NCI-H2029 treated with DMSO at 0.1 percent for 48 hours (cell line): ENCODE results near the gene ANAPC1.
A peak's percentile ranks its signal among the peaks of the same experiment; 100 is the strongest.
"Not testable (repeated sequence)": the region's sequence is repeated elsewhere in the genome, so short reads cannot be mapped to it uniquely, and the experiment has no call there.

Experiments
- DNase-seq: peaks from one replicate; lab custom pipeline; 2025; lab: John Stamatoyannopoulos, UW

Gene ANAPC1, protein sequence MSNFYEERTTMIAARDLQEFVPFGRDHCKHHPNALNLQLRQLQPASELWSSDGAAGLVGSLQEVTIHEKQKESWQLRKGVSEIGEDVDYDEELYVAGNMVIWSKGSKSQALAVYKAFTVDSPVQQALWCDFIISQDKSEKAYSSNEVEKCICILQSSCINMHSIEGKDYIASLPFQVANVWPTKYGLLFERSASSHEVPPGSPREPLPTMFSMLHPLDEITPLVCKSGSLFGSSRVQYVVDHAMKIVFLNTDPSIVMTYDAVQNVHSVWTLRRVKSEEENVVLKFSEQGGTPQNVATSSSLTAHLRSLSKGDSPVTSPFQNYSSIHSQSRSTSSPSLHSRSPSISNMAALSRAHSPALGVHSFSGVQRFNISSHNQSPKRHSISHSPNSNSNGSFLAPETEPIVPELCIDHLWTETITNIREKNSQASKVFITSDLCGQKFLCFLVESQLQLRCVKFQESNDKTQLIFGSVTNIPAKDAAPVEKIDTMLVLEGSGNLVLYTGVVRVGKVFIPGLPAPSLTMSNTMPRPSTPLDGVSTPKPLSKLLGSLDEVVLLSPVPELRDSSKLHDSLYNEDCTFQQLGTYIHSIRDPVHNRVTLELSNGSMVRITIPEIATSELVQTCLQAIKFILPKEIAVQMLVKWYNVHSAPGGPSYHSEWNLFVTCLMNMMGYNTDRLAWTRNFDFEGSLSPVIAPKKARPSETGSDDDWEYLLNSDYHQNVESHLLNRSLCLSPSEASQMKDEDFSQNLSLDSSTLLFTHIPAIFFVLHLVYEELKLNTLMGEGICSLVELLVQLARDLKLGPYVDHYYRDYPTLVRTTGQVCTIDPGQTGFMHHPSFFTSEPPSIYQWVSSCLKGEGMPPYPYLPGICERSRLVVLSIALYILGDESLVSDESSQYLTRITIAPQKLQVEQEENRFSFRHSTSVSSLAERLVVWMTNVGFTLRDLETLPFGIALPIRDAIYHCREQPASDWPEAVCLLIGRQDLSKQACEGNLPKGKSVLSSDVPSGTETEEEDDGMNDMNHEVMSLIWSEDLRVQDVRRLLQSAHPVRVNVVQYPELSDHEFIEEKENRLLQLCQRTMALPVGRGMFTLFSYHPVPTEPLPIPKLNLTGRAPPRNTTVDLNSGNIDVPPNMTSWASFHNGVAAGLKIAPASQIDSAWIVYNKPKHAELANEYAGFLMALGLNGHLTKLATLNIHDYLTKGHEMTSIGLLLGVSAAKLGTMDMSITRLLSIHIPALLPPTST (N-terminal part only)

DNA sequence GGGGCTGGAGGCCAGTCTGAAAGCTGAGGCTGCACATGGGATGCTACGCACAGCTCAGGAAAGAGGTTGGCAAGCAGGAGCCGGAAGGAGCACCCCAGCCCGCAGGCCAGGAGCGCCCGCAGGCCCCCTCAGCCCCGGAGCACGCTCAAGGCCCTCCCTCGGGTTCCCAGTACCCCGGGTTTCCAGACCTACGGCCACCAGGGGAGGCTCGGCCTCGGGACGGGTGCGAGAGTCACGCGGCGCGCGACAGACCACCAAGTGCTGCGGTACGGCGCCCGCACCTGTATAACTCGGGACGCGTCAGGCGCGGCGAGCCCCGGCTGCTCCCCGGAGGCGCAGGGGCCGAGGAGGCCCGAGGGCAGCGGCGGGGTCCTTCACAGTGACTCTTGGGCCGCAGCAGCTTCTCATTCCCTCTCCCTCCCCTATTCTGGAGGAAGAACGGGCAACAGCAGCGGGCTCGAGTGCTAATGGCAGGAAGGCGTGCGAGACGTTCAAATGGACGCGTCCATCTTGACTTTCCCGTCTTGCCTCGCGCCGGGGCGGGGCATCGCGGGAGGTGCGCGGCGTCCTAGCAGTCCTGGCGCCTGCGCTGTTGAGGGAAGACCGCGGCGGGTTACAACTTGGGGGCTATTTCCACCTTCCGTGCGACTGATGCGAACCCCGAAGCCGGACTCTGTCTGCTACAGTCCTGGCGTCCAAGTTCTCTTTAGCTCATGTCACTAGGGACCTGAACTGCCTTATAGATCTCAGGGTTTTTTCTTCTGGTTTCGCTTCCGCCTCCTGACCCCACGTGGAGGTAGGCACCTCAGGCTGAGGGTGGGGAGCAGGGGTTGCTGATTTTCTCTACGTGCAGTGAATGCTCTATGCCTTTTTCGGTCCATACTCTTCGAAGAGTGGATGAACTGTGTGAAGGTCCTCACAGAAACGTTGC, at the start of gene ANAPC1:
TSS of gene ANAPC1 (minus strand) at position 533 of the 931 bp plus-strand sequence. CDS start 3,368 bp downstream, outside the sequence.
- peak; percentile 63 for DNase-seq

DNA sequence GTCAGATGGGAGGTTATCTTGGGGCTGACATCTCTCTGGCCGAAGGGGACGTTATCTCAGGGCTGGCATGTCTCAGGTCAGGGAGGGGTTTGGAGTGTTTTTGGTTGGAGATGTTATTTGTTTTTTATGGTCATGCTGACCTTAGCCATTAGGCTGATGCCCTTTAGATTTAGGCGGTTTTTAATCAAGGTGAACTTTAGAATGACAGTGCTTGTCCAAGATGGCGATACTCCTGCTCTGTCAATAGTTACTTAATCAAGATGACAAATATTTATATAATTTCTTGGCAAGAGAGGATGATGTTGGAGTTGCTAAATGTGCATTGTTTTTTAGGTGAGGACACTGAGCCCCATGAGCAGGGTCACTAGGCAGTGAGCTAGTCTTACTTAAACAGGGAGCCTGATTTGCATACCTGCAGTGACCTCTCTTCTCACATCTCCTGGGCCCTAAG, 48.9 kb upstream of the ANAPC1 start:
- no peak for DNase-seq

DNA sequence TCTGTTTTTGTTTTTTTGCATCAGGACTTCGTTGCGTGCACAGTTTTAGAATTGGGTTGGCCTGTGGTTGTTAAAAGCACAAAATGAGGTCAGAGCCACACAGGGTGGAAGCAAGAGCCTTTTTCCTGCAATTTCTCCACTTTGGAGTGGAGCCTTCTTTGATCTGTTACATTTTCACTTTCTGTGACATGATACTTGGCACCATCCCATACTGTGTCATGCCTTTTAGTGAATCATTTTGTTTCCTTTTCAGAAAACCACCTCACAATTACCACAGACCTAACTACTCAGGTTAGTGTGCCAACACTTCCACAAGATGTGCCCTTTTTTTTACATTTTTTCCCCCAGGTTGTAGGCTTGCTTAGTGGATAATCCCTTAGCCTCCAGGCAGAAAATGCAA, 46.9 kb upstream of the ANAPC1 start:
- DNase-seq, result no peak

DNA sequence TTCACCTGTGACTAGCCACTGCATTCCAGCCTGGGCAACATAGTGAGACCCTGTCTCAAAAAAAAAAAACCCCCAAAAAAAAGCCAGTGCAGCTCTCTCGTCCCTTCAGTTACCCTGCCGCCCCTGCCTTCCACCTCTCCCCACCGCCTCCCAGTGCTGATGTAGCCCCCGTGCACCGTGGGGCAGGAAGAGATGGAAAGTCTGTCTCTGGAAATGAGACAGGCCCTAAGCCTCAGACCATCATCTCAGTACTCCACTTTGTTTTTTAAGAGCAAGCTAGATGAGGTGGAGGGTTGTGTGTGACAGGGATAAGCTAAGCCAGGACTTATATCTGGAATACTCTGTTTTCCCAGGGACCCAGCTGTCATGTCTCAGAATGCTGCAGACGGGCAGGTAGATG, 46.4 kb upstream of the ANAPC1 start:
- no peak for DNase-seq

DNA sequence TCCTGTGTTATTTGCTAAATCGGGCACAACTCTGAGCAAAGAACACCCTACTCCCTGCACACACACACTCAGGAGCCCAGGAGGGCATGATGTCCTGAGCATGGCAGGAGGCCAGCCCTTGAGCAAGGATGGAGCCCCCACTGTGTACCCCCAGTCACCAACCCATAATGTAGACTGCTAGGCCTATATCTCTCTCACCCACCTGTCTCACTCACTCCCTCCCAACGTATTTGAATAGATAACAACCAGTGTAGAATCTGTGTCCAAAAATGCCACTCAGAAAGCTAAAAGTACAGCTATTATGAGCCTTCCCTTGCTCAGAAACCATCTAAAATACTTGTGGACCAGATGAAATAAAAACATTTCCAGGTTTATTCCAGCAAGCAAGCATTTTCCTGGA, 43.7 kb upstream of the ANAPC1 start:
- no peak for DNase-seq

DNA sequence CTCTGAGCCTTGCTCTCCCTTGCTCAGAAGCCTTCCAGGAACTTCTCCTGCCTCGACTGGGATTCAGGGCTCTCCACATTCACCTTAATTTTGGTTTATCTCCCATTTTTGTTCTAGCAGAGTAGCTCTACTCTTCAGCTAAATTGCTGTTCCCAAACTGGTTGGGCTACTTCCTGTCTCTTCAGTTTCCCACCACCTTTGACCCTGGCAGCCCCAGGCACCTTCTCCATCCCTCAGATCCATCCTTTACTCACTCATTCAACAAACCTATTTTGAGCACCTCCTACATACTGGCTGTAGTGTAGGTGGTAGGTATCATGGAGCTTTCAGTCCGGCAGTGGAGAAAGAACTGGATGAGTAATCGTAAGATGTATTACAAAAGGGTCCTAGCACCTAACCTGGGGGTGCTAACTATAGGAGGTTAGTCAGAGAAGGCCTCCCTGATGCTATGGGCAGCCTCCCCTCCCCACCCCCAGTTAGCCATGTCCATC, 40.7 kb upstream of the ANAPC1 start:
- no peak for DNase-seq

DNA sequence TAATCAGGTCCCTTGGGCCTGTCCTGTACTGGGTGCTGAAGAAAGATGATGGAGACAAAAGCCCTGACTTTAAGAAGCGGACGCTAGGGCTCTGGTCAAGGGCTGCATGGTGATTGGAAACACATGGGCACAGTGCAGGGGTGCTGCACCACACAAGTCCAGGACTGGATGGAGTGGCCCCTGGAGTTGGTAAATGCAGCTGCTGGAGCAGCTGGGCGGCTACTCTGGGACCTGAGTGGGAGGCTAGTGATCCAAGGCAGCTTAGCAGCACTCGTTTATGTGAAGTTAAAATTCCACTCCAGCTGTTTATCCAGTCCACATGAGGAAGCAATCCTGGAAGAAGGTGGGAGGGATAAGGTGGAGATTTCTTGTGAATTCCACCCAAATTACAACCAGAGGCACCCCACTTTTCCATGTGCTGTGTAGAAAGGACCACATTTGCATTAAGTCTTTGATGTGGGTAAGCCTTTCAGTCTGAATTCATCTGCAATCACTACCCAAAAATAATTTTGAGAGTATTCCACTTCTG, 39.3 kb upstream of the ANAPC1 start:
- no peak for DNase-seq

DNA sequence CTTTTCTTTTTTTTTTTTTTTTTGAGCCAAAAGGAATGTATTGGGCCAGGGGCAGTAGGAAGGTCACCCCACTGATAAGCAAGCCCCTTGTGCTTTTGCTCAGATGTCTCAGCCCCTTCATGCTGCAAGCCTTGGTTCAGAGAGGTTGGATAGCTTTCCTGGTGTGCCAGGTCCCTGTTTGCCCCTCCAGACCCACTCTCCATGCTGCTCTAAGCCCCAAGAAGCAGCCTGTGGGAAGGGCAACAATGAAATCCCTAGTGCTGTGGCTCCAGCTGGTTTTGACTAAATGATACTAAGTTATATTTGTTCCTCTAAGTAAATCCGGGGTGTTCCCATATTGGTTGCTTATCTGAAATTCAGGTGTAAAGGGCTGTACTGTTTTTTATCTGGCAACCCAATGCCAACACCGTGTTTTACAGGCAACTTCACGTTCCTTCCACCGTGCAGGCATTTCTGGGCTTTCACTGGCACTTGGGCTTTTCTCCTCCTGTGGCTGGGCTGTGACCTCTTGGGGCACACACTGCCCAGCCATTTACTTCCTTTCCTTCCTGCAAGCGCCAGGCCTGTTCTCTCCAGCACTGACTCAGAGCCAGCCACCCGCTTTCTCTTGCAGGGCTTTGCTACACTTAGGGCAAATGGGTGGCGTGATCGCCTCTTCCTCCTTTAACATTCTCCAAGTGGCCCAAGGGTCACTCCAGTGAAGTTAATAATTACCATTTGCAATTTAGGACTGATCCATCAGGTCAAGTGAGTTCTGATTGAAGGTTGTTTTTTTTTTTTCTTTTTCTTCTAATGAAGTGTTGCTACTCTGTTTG, 36.0 kb upstream of the ANAPC1 start:
- DNase-seq, result no peak

DNA sequence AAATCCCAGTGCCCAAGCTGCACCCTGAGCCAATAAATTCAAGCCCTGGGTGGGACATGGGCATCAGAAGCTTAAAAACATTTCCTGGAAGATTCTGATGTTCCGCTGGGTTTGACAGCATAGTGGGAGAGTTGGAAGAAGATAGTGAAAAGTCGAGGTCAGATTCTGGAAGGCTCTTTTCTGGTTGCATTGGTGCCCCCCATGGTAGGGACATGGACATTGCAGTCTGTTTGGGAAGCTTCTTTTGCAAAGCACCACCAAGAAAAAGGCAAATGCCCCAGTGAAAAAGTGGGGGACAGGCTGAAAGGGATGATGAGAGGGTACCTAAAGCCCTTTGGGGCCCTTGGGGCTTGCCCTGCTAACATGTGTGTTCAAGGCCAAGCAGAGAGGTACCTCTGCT, 35.4 kb upstream of the ANAPC1 start:
- no peak for DNase-seq

DNA sequence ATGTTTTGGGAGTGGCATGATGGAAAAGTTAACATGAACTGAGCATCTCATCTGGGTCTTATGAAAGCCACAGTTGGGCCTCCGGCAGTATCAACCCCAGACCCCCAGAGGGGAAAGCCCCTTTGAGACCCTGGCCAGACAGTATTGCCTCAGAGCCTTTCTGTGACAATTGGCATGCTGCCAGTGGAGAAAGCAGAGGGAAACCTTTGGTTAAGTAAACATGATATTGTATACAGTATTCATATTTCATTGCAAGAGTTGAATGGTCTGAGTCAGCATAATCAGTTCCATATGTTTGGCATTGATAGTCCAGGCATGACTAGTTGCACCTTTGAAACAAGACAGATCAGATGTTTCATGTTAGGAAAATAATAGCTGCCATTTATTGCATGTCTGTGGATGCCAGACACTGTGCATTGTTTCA, 34.4 kb upstream of the ANAPC1 start:
- DNase-seq, result no peak

DNA sequence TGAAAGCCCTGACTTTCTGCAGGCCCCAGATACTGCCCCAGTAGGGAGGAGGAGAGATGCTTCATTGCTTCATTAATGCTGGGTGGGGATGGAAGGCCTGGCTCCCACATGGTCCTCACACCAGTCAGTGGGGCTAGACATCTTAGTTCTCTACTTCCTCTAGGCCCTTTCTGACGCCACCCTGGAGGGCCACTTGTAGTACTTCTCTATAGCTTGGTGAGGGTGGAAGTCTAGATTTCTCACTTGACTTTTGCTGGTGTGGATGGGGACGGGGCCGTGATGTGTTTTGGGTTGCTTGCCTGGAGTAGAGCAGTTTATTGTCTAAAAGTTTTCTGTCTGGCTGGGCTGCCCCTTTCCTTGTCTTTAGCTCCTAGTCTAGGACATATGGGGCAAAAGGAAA, 33.1 kb upstream of the ANAPC1 start:
- no peak for DNase-seq

DNA sequence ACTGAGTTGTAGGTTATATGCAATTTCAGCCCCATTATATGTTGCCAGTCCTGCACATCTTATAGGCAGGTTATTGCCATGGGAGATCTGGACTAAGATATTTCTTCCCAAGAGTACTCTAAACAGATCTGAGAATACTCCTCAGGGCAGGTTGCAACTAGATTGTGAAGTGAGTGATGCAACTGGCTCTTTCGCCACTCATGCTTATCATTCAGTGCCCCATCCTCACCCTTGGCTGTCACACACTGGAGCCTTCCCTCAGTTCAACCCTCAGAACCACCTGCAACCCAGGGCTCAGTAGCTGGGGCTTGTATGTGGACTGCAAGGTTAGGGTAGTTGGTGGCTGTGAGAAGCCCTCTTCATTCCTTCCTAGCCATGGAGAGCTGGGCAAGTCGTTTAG, 28.6 kb upstream of the ANAPC1 start:
- no peak for DNase-seq

DNA sequence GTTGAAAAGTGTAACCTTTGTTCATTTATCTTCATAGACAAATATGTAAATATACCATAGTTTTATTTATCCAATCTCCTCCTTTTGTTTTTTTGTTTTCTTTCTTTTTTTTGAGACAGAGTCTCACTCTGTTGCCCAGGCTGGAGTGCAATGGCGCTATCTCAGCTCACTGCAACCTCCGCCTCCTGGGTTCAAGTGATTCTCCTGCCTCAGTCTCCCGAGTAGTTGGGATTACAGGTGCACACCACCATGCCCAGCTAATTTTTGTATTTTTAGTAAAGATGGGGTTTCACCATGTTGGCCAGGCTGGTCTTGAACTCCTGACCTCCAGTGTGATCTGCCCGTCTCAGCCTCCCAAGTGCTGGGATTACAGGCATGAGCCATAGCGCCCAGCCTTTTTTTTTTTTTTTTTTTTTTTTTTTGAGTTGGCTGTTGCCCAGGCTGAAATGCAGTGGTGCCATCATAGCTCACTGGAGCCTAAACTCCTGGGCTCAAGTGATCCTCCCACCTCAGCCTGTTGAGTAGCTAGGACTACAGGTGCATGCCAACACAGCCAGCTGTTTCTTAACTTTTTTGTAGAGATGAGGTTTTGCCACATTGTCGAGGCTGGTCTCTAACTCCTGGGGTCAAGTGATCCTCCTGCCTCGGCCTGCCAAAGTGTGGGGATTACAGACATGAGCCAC, 27.4 kb upstream of the ANAPC1 start:
- not testable (repeated sequence) for DNase-seq

DNA sequence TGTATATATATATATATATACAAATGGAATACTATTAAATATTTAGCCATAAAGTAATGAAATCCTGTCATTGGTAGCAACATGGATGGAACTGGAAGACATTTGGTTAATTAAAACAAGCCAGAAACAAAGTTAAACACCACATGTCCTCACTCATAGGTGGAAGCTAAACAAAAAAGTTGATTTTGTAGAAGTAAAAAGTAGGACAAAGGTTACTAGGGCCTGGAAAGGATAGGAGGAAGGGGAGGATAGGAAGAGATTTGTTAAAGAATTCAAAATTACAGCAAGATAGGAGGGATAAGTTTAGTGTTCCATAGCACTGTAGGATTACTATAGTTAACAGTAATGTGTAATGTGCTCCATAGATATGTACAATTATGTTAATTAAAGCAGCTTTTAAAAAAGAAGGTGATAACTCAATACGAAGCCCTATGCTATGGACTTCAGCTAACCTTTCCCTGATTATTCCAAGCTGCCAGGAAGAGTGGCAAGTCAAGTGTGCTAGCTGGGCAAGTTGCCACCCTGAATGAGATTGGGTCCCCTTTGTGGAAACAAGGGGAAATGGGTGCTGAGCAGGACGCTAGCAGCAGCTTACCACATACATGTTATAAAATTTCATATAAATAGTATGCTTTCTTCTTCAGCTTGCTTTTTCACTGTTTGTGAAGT, 26.8 kb upstream of the ANAPC1 start:
- peak; percentile 29 for DNase-seq

DNA sequence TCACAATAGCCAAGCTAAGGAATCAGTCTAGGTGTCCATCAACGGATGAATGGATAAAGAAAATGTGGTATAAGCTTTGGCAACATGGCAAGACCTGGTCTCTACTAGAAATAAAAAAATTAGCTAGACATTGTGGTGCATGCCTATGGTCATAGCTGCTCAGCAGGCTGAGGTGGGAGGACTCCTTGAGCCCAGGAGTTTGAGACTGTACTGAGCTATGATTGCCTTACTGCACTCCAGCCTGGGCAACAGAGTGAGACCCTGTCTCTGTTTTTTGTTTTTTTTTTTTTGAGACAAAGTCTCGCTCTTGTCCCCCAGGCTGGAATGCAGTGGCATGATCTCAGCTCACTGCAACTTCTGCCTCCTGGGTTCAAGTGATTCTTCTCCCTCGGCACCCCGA, 26.0 kb upstream of the ANAPC1 start:
- not testable (repeated sequence) for DNase-seq

DNA sequence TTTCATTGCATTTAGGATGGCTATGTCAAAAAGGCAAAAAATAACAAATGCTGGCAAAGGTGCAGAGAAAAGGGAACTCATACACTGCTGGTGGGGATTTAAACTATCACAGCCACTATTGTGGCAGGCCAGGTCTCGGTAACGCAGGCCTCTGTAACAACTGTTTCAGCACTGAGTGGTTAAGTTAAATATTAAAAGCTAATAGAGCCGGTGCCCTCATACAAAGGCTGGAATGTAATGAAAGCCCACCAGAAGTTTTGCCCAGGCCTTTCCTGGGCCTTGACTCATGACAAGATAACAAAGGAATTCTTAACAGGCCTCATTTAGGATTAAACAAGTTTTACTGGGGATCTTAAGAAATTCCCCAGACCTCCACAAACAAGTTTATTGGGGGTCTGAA, 25.1 kb upstream of the ANAPC1 start:
- no peak for DNase-seq

DNA sequence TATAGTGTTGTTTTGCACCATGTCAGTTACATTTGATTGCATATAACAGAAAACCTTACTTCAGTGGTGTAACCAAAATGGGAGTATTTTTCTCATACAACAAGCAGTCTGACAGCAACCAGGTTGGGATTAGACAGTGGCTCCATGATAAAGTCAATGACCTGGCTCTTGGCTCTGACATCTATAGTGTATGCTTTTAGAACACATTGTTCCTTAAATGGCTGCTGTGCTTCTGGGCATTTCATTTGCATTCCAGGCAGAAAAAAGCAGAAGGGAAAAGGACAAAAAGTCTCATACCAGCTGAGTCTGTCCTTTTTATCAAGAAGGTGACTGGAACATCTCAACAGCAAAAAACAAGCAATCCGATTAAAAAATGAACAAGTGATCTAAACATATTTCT, 24.6 kb upstream of the ANAPC1 start:
- no peak for DNase-seq

DNA sequence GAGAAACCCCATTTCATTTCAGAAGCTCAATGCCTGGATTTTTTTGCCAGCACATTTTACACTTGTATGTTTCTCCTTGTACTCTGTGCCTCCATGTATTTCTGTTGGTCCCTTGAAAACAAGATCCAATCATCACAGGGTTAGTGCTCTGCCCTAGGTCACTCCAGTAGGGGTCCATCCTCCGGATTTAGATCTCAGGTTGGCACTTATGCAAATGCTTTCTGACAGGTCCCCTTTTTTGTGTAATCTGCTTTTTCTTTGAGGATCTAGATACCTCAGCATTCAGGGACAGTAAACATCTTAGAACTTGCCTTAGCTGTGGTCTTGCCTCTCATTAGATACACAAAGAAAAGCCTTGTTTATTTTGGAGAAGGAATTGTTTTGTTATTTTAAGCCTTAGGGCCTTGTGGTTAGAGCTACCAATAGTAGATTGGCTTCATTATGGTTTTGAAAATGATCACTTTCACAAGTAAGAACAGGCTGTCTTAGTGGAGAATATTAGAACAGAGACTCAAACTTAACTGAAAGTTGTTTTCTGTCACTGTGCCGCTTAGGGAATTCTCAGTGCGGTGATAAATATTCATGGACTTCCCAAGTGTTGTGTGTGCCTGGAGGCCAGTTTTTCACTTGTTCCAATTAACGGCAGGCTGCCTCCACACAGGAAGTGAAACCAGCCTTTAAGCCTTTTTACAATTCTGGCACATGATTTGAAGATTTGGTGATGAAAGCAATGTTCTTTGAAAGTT, 22.2 kb upstream of the ANAPC1 start:
- DNase-seq, result no peak
